22Rv1 (cell line): ENCODE data around the gene COL7A1.

Source experiments
- H3K27ac ChIP-seq: fragments of 450-650 bp; 2 replicates; pipeline ENCODE4 v1.5.1; 2017
- CTCF ChIP-seq: fragments of 450-650 bp; IDR thresholded peaks from 2 replicates; pipeline ENCODE4 v1.5.1; 2017; ENCODE audit warnings: mild to moderate bottlenecking
- ZFX ChIP-seq: fragments of 450-650 bp; IDR thresholded peaks from 2 replicates; pipeline ENCODE4 v1.6.1; 2017; ENCODE audit warnings: antibody characterized with exemption, borderline replicate concordance

Gene COL7A1

GRCh38 chr3:48567090-48567489, 28.0 kb downstream of the COL7A1 start:
- H3K27ac ChIP-seq: no peak overlapping the region
- TF ChIP-seq CTCF (no peak), ZFX (no peak)

GRCh38 chr3:48566401-48566760, 28.7 kb downstream of the COL7A1 start:
- no peak for TF ChIP-seq ZFX
- TF ChIP-seq CTCF: no peak
- no peak overlapping the region for H3K27ac ChIP-seq

- H3K27ac ChIP-seq: no peak overlapping the region
- TF ChIP-seq ZFX (no peak), CTCF (no peak)
These were observed 29.3 kb downstream of the COL7A1 start for GRCh38 chr3:48565591-48566400.

- no peak overlapping the region for H3K27ac ChIP-seq
- TF ChIP-seq CTCF: no peak
- no peak for TF ChIP-seq ZFX
These were observed 29.9 kb downstream of the COL7A1 start for GRCh38 chr3:48565186-48565585.

GRCh38 chr3:48564667-48565066, 30.5 kb downstream of the COL7A1 start:
- H3K27ac ChIP-seq: no peak overlapping the region
- TF ChIP-seq ZFX (no peak), CTCF (no peak)

- TF ChIP-seq ZFX (no peak), CTCF (no peak)
- H3K27ac ChIP-seq: no peak overlapping the region
These were observed 31.1 kb downstream of the COL7A1 start for GRCh38 chr3:48564022-48564421.

GRCh38 chr3:48563382-48563918, 31.7 kb downstream of the COL7A1 start, which contains the start of gene UCN2:
TSS of gene UCN2 (minus strand) at chr3:48563781. CDS start at chr3:48563124, 657 bp downstream.
- no peak for TF ChIP-seq ZFX
- TF ChIP-seq CTCF: no peak
- no peak within 1 kb of the TSS for H3K27ac ChIP-seq
